Measurements from ENCODE around the gene SLIT3. TPM values are rescaled to one million over a fixed set of nuclear protein-coding genes. Genes with fewer than 3 reads are reported as not detected.

SLIT3 gene
- total RNA-seq, 1 experiment from 2014 or later, result 0.92 TPM

DNA sequence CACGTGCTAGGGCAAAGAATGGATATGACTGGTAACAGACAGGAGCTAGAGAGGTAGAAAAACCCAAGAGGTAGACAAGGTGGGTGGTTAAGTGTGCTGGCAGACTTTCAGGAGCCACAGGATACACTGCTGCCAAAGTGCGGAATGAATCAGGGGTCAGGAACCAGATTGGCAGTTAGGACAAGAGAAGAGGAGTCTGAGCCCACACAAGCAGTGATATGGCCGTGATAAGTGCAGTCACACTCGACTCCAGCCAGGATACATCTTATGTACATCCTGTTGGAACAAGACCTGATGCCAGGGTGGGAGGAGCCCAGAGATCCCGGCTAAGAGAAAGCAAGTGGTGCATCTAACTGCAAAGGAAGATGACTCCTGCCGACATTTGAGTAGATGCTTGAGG lies 10.0 kb downstream of the SLIT3 start:
- H3K4me2 ChIP-seq (ENCODE audit: insufficient read depth, insufficient read length, low read length), result no peak overlapping the region
- H4K20me1 ChIP-seq (ENCODE audit: control insufficient read depth, insufficient read depth, insufficient read length), result no peaks in the 10 kb centered on the region
- no peaks in the 10 kb centered on the region for H3K4me1 ChIP-seq (ENCODE audit: insufficient read depth, low read length)
- no peaks in the 10 kb centered on the region for H3K79me2 ChIP-seq (ENCODE audit: insufficient read depth, low read length)
- DNase-seq, result no peak
- H2AFZ ChIP-seq (ENCODE audit: low read length), result no peak overlapping the region
- H4K5ac ChIP-seq (ENCODE audit: insufficient read length, low read depth, low read length), result no peak overlapping the region
- no peak overlapping the region for H2BK5ac ChIP-seq (ENCODE audit: insufficient read length, low read length)
- H2BK12ac ChIP-seq (ENCODE audit: insufficient read length, low read depth, low read length), result no peak overlapping the region
- TF ChIP-seq, protein P1, sequence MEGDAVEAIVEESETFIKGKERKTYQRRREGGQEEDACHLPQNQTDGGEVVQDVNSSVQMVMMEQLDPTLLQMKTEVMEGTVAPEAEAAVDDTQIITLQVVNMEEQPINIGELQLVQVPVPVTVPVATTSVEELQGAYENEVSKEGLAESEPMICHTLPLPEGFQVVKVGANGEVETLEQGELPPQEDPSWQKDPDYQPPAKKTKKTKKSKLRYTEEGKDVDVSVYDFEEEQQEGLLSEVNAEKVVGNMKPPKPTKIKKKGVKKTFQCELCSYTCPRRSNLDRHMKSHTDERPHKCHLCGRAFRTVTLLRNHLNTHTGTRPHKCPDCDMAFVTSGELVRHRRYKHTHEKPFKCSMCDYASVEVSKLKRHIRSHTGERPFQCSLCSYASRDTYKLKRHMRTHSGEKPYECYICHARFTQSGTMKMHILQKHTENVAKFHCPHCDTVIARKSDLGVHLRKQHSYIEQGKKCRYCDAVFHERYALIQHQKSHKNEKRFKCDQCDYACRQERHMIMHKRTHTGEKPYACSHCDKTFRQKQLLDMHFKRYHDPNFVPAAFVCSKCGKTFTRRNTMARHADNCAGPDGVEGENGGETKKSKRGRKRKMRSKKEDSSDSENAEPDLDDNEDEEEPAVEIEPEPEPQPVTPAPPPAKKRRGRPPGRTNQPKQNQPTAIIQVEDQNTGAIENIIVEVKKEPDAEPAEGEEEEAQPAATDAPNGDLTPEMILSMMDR (conservative IDR thresholded peaks at IDR 0.05), result no peak
- H2BK120ac ChIP-seq (ENCODE audit: low read depth, low read length, poor library complexity, severe bottlenecking), result no peak overlapping the region
- Mint-ChIP-seq H3K4me3 (no peak overlapping the region), H3K4me1 (no peaks in the 10 kb centered on the region), H3K27me3 (ENCODE audit: low read depth) (peaks cover 24% of the 10 kb centered on the region), H3K36me3 (ENCODE audit: insufficient read depth in 1 of 3, low read depth in 3 of 3) (no peaks in the 10 kb centered on the region), H3K27ac (no peak overlapping the region), H3K9me3 (no peaks in the 10 kb centered on the region)
- no peaks in the 10 kb centered on the region for H3K23me2 ChIP-seq (ENCODE audit: insufficient read length, low read depth, low read length, poor library complexity, severe bottlenecking)
- H3K18ac ChIP-seq (ENCODE audit: insufficient read length, low read depth, low read length), result no peak overlapping the region
- no peaks in the 10 kb centered on the region for H3K27me3 ChIP-seq (ENCODE audit: insufficient read depth, low read length)
- no peak overlapping the region for H4K8ac ChIP-seq (replicated peaks; ENCODE audit: insufficient read length, low read depth, low read length)
- no peak overlapping the region for H3T11ph ChIP-seq (ENCODE audit: low read length)
- H4K91ac ChIP-seq (ENCODE audit: insufficient read length, low read depth, low read length), result no peak overlapping the region
- H2BK15ac ChIP-seq (ENCODE audit: low read depth, low read length), result no peak overlapping the region
- H3K9me3 ChIP-seq (ENCODE audit: control insufficient read depth, low read depth, low read length), result no peaks in the 10 kb centered on the region
- no peak overlapping the region for H3K27ac ChIP-seq (ENCODE audit: insufficient read length, low read depth, low read length)
- no peak overlapping the region for H3K9ac ChIP-seq (ENCODE audit: extremely low read depth, insufficient read length, low read length)
- H3K79me1 ChIP-seq (ENCODE audit: insufficient read depth, low read depth, low read length, poor library complexity, severe bottlenecking), result no peaks in the 10 kb centered on the region
- H3K56ac ChIP-seq (ENCODE audit: insufficient read length, low read depth, low read length), result no peak overlapping the region
- H3K23ac ChIP-seq (ENCODE audit: insufficient read length, low read depth, low read length), result no peak overlapping the region
- no peak overlapping the region for H3K4ac ChIP-seq (ENCODE audit: low read depth, low read length)
- no CpG with 5 or more reads among the region's 6 CpGs for WGBS (ENCODE audit: extremely low coverage, insufficient read length, low lambda C conversion rate)
- no peak overlapping the region for H2BK20ac ChIP-seq (ENCODE audit: low read depth, low read length, poor library complexity, severe bottlenecking)
- H3K14ac ChIP-seq (ENCODE audit: insufficient read depth, low read length), result no peak overlapping the region
- H2AK5ac ChIP-seq (ENCODE audit: insufficient read length, low read length), result no peak overlapping the region
